HG03108 (cell line): ENCODE data around the gene SMARCA2.

ENCODE experiments used
- ATAC-seq: cut with Tn5 transposase; IDR thresholded peaks from one replicate; pipeline ENCODE4 v1.9.1; 2021; ENCODE audit warnings: moderate library complexity; ENCODE audit not compliant: unreplicated experiment

The SMARCA2 gene

DNA sequence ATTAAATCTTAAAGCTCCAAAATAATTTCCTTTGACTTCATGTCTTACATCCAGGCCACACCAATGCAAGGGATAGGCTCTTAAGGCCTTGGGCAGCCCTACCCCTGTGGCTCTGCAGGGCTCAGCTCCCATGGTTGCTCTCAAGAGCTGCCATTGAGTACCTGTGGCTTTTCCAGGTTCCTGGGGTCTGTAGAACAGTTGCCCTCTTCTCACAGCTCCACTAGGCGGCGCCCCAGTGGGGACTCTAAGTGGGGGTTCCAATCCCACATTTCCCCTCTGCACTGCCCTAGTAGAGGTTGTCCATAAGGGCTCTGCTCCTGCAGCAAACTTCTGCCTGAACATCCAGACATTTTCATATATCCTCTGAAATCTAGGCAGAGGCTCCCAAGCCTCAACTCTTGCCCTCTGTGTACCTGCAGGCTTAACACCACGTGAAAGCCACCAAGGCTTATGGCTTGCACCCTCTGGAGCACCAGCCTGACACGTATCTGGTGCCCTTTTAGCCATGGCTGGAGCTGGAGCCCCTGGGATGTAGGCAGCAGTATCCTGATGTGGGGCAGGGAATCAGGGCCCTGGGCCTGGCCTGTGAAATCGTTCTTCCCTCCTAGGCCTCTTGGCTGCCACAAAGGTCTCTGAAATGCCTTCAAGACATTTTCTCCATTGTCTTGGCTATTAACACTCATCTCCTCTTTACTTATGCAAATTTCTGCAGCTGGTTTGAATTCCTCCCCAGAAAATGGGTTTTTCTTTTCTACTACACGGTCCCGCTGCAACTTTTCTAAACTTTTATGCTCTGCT lies 185.1 kb downstream of the SMARCA2 start:
- ATAC-seq: no peak

DNA sequence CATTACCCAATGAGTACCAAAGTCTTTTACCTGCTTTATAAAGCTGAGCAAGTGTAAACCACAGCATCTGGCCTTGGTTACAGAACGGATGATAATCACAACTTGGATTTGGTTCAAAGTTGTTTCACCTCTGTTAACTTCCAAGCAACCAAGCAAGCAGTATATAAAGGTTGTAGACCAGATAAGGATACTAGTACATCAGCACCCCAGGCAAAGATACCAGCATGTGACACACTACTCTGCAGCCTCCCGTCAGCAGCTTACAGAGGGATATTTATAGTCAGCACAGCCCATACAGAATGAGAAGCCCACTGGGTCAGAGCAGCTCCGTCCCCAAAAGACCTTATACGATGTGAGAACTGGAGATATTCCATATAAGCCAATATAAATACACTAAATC lies 193.3 kb downstream of the SMARCA2 start:
- no peak for ATAC-seq

DNA sequence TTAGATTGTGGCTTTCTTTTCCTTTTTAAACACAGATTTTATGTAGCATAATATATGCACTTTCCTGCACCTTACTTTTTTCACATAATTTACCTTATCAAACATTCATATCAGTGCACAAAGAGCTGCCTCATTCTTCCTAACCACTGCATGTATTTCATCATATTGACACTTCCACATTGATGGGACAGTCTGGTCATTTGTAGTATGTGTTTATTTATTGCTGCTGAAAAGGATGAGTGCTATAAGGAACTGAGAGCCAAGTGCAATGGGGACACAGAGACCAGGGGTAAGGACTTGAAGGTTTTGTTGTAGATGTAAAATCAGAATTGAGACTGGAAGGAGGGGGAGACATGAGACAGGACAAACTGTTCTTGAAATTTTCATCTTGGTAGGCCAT lies 193.8 kb downstream of the SMARCA2 start:
- ATAC-seq: no peak

DNA sequence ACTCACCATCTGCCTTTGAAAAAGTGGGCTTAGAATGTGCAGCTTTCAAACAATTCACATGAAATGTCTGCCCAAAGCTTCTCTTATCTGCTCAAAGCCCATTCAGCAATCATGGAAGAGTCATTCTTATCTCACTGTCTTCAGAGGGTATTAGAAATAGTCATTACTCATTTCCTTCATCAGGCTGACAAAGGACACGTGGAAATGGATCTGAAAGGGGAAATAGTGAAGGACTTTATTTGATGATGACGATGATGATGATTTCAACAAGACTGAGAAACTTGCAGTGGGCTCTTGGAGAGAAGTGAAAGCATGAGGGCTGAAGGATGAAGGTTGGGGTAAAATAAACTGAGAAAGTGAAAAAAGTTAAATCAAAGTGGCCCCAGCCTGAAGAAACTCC lies 194.3 kb downstream of the SMARCA2 start:
- no peak for ATAC-seq

DNA sequence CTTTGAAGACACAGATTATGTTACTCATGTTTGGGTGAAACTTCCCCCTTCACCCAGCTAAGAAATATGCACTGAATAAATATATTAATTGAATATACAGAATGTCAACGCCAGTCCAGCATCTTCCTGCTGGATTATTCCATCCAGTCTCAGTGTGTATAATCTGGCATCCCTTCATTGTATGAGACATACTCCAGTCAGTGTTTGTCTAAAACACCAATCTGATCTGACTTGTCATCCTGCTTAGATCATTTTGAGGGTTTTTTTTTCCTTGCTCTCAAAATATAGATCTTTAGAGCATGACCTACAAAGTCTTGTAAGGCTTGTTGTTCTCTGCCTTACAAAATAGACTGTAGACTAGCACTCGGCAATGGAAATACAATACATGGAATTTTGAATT lies 195.1 kb downstream of the SMARCA2 start:
- ATAC-seq: no peak

DNA sequence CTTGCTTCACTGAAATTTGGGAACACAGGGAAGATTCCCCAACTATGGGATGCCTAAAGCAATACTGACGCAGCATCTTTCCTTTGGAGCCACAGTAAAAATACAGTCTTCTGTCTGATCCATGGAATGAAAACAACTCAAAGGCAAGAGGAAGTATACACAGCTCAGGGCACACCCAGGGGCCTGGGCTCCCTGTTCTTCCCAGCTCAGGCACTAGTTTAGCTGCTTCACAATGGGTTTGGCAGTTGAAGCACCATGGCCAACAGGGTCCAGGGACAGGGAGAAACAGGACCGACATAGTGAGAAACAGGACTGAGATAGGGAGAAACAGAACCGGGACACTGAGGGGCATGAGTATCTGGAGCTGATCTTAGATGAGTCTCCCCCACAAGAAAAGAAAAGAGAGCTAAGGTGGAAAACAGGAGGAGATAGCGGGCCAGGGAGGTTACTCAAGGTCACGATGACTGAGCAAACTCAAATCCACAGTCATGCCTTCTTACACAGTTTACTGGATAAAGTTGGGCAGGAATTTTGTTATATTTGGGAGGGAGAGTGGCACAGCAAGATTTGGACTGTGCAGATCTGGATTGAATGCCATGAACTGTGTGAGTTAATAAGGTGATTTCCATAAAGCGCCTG lies 198.8 kb downstream of the SMARCA2 start:
- no peak for ATAC-seq

DNA sequence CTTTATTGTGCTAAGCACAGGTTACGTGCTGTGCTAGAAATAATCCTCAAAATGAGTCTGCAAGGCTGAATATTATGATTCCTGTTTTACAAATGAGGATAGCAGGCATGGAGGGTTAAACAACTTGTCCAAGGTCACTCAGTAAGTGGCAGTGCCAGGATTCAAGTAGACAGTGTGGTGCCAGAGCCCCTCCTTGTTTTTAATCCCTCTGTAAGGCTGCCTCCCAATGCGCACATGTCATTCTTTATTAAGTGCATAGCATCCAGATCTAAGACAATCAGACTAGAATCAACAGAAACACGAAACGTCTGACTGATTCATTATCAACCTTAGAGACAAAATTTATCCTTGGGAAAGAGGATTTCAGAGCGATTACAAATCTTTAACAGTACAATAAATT lies 199.6 kb downstream of the SMARCA2 start:
- ATAC-seq: no peak

DNA sequence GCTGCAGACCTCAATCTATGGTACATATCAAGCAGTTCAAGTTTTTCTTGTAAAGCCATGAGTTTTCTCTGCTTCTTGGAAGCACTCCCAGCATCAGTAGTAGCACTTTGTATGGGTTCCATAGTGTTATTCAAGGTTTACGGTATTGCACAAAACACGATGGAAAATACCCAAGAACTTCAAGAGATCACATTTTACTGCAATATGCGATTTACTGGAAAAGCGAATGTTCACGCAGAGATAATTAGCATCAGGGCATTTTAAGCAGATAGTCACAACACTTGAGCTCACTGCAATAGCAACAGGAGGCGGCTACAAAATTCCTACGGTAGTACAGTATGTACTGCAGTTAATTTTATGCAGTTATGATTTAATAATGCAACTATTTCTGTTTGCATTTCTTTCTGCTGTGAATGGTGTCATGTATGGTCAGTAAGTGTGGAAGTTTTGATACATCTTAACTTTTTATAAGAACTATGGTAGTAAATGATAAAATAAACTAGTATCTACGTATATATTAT lies 200.8 kb downstream of the SMARCA2 start:
- no peak for ATAC-seq

DNA sequence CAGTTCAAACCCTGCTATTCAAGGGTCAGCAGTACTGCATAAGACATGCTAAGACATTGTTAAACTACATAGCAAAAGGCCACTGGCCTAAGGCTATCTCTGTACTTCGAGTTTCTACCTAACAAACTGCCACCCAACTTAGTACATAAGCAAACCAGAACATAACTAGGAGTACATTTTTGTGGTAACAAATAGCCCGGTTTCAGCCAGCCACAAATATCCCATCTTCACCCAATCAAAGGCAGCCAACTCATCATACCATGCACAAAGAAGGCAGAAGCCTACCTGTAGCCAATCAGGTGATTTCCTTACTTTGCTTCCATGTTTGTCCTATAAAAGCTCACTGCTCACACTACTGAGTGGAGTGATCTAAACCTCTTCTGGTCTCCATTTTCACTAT lies 201.4 kb downstream of the SMARCA2 start:
- ATAC-seq: no peak

DNA sequence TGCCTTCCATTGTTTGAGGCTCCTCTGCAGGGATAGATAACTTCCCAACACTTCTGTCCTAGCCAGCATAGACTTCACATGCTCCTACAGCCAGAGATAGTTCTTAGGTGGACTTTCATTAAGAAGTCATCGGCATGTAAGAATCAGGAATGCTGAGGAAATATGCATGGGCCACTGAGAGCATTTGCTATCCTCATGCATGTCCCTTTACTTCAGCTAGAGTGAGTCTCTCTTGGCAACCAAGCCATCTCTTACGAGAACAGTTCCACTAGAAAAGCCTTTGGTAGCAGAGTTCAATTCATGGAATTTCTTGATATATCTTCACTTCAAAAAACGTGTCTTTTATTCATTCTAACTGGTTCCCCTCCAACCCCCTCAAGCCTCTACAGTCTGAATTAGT lies 202.4 kb downstream of the SMARCA2 start:
- ATAC-seq: no peak

DNA sequence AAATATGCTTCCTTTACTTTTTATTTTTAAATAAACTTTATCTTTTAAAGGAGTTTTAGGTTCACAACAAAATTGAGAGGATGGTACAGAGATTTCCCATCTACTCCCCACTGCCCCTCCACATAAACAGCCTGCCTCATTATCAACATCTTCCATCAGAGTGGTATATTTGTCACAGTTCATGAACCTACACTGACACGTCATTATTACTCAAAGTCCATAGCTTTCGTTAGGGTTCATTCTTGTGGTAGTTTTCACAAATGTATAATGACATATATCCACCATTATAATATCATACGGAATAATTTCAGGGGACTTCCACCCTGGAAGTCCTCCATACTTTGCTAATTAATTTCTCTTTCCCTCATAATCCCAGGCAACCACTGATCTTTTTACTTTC lies 204.9 kb downstream of the SMARCA2 start:
- no peak for ATAC-seq

DNA sequence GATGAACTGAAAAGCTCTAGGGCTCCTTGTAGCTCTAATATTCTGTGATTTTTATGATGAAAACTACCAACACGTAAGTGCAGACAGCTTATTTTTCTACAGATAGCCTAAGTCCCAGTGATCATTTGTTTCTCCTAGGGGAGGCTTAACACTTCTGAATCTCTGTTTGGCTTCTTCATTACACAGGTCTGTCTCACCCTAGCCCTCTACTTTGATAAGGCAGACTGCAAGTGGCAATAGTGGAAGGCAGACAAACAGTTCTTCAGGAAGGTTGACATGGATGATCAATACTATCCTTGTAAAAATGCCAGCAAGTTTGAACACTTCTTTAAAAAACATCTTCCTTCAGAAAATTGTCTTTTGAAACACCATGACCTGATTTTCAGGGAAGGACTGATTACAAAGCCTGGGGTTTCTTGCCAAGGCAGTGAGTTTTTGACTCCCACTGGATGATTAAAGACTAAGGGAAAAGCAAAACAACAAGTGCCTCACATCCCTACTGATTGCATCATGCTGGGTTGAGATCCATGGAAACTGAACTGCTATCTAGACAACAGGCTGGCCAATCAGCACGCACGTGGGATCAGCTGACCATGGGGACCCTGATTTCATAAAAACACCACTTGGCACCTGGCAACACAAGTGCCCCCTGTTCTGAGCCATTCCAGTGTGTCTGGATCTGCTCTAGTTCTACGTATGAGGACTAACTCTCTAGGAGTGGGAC lies 212.2 kb downstream of the SMARCA2 start:
- no peak for ATAC-seq

DNA sequence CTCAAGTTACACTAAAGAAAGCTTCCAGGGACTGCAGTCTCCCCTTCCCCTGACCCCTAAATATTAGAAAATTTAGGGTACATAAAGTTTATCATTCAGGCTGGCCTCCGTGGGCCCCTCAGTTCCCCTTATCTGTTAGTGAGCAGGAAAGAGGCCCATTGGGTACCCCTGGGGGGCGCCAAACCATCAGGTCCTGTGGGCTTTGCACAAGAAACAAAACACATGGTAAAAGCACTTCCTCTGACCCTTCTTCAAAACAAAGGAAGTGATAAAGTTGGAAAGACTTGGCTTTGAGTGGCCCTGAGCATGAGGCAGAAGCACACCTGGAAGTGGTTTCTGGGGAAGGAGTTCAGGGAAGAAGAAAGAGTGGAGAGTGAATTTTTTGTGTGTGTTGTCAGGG lies 213.0 kb downstream of the SMARCA2 start:
- no peak for ATAC-seq

DNA sequence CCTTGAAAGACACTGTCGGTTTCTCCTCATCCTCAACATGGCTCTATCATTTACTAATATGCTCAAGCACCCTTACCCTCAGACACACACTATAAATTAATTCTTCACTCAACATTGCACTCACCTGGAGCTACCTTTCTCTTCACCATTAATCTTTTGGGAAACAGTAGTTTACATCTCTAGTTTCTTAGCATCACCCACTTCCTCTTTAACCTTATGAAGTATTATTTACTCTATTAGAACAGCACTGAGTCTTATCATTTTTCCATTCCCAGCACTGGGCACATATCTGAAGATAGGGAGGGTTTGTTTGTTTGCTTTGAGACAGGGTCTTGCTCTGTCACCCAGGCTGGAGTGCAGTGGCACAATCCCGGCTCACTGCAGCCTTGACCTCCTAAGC lies 213.5 kb downstream of the SMARCA2 start:
- ATAC-seq: no peak

DNA sequence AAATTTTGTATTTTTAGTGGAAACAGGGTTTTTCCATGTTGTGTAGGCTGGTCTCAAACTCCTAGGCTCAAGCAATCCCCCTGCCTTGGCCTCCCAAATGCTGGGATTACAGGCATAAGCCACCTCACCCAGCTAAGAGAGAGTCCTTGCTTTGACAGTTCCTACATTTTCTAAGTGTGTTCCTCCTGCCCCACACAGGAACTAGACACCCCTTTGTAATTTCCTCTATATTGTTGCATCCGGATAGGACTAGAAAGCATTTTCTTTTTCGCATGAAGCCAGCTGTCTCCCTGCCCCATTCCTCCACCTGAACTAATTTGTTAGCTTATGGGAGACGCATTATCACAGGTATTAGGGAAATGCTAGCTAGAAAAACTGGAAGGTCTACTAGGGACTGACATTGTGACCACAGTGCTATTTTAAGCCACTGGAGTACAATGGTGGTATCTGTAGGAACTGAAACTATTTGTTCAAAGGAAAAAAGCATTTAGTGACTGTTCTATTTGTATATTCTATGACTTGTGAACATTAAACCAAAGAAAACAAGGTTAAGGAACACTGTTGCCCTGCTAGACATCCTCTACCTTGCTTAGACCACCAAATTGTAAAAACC lies 214.1 kb downstream of the SMARCA2 start:
- ATAC-seq: peak; percentile 74

DNA sequence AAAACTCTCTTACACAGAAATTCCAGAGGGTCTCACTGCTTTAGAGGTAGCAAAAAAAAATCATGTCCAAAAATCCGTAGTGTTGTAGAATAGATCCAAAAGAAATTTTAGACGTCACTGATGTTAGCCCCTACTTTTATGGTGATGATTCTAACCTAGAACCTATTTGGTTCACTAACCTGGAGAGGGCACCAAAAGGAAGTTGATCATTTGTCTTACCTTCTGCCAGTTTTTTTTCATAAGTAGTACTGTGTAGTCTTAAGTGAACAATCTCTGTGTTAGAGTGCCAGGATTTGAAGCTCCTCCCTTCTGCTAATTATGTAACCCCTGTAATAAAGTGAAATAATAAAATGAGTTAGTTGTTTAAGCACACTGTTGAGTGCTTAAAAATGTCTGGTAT lies 215.2 kb downstream of the SMARCA2 start:
- ATAC-seq: no peak

DNA sequence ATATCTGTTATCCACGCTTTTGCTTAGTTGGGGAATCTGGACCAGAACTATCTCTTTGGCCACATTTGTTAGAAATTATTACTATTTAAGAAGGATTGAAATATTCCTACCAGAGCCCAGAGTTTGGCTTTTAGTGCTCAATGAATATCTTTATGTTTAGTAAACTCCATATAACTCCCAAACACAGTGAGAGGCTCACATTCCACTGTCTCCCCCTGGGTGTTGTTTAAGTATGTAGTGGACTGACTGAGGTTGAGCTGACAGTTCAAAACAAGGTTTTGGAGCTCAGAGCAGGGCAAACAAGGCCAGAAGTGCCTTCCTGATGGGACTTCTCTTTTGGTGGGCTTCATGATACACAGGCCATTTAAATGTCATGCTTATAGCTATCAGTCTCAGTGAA lies 216.0 kb downstream of the SMARCA2 start:
- ATAC-seq: no peak

DNA sequence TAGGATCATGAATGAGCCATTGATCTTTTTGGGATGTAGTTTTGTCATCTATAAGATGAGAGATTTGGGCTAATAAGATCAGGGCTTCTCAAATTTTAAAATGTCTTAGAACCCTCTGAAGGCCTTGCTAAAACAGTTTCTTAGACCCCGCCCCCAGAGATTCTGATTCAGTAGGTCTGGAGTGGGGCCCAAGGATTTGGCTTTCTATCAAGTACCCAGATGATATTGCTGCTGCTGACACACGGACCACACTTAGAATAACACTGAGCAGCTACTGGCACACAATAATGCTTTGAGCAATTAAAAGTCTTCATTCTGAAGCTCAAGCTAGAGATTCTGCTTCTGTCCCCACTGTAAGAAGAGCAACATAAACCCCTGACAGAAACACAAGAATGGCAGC lies 216.7 kb downstream of the SMARCA2 start:
- ATAC-seq: no peak

DNA sequence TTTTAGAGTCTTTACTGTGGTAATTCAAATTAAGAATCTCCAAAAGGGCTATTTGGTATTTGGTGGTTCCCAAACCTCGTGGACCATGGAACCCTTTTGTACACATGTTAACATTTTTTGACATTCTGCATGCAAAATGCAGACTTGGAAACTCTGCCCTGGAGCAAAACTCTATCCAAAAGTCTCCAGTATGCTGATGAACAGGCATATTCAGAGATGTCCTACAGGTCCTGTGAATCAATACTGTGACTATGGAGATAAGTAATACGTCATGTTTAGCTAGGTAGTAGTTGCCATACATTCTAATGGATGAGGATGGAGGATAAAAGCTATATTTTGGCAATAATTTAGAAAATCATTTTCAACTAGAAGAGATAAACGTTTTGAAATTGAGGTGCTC lies 218.1 kb downstream of the SMARCA2 start:
- ATAC-seq: no peak

DNA sequence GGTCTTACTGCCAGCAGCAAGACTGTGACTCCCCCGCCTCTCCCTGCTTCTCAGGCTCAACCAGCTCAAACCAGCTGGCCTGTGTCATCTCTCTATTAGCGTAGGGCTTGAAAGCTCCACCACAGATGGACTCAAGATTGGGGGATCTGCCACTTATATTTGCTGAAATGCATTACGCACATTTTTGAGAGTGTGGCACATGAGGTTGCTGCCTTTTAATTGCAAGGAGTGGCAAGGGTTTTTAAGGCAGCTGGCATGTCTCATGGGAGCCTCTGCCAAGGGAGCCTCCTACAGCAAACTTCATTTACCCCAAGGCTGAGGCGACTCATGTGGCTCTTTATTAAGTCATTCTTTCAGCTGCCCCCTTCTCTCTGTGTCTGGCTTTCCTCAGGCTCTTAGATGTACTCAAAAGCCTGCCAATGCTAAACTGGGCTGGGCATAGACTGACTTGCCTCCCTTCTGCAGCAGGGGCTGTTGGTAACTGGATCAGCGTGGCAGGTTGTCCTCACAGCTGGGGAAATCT lies 219.3 kb downstream of the SMARCA2 start:
- ATAC-seq: no peak

DNA sequence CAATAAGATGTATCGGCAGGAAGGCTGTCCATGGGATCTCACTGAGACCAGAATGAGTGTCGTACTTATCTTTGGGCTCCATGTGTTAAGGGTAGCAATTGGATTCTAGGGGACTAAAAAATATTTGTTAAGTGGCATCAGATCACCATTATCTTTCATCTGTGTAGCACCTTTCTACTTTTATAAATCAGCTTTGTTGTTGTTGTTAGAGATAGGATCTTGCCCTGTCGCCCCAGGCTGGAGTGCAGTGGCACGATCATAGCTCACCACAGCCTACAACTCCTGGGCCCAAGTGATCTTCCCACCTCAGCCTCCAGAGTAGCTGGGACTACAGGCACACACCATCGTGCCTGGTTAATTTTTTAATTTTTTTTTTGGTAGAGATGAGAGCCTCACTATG lies 220.5 kb downstream of the SMARCA2 start:
- no peak for ATAC-seq
